ENCODE measurements around the gene SNRNP48.

DNA sequence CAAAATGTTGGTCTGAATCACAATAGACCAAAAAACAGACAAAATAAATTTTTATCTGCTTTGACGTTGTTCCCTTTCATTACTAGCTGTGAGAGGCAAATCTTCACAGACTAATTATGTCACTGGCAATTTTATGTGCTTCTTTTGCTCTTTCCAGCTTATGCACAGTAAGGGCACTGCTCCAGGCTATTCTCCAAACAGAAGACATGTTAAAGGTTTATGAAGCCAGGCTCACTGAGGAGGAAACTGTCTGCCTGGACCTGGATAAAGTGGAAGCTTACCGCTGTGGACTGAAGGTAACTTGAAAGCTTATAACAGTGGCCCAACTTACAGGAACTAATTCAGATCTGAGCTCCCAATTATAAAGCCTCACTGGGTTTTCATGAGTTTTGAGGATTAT lies 15.5 kb upstream of the SNRNP48 start:
- TF ChIP-seq, protein P1, sequence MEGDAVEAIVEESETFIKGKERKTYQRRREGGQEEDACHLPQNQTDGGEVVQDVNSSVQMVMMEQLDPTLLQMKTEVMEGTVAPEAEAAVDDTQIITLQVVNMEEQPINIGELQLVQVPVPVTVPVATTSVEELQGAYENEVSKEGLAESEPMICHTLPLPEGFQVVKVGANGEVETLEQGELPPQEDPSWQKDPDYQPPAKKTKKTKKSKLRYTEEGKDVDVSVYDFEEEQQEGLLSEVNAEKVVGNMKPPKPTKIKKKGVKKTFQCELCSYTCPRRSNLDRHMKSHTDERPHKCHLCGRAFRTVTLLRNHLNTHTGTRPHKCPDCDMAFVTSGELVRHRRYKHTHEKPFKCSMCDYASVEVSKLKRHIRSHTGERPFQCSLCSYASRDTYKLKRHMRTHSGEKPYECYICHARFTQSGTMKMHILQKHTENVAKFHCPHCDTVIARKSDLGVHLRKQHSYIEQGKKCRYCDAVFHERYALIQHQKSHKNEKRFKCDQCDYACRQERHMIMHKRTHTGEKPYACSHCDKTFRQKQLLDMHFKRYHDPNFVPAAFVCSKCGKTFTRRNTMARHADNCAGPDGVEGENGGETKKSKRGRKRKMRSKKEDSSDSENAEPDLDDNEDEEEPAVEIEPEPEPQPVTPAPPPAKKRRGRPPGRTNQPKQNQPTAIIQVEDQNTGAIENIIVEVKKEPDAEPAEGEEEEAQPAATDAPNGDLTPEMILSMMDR (IDR thresholded peaks at IDR 0.05; ENCODE audit: poor library complexity, severe bottlenecking): no peak
- TF ChIP-seq EP300 (conservative IDR thresholded peaks at IDR 0.05; ENCODE audit: poor library complexity, severe bottlenecking) (no peak), RAD21 (conservative IDR thresholded peaks at IDR 0.05) (no peak), SMC3 (conservative IDR thresholded peaks at IDR 0.05; ENCODE audit: poor library complexity) (no peak), POLR2AphosphoS5 (IDR thresholded peaks at IDR 0.05) (no peak), MXI1 (conservative IDR thresholded peaks at IDR 0.05; ENCODE audit: poor library complexity, severe bottlenecking) (no peak), EZH2 (IDR thresholded peaks at IDR 0.05; ENCODE audit: borderline replicate concordance, insufficient read depth, low read length, poor library complexity, severe bottlenecking) (no peak), TAF1 (IDR thresholded peaks at IDR 0.05; ENCODE audit: low read depth) (no peak)
- TF ChIP-seq, protein P2, sequence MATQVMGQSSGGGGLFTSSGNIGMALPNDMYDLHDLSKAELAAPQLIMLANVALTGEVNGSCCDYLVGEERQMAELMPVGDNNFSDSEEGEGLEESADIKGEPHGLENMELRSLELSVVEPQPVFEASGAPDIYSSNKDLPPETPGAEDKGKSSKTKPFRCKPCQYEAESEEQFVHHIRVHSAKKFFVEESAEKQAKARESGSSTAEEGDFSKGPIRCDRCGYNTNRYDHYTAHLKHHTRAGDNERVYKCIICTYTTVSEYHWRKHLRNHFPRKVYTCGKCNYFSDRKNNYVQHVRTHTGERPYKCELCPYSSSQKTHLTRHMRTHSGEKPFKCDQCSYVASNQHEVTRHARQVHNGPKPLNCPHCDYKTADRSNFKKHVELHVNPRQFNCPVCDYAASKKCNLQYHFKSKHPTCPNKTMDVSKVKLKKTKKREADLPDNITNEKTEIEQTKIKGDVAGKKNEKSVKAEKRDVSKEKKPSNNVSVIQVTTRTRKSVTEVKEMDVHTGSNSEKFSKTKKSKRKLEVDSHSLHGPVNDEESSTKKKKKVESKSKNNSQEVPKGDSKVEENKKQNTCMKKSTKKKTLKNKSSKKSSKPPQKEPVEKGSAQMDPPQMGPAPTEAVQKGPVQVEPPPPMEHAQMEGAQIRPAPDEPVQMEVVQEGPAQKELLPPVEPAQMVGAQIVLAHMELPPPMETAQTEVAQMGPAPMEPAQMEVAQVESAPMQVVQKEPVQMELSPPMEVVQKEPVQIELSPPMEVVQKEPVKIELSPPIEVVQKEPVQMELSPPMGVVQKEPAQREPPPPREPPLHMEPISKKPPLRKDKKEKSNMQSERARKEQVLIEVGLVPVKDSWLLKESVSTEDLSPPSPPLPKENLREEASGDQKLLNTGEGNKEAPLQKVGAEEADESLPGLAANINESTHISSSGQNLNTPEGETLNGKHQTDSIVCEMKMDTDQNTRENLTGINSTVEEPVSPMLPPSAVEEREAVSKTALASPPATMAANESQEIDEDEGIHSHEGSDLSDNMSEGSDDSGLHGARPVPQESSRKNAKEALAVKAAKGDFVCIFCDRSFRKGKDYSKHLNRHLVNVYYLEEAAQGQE (IDR thresholded peaks at IDR 0.05; ENCODE audit: borderline replicate concordance): no peak

Data from neural cell (in vitro differentiated cells).